GM13977 (cell line): ENCODE results near the gene CDC5L.
"Not testable (repeated sequence)": the region's sequence is repeated elsewhere in the genome, so short reads cannot be mapped to it uniquely, and the experiment has no call there.

Source experiments
- DNase-seq: peaks from one replicate; pipeline ENCODE4 v3.0.0; 2012; ENCODE audit warnings: low spot score
- CTCF ChIP-seq: IDR thresholded peaks from 2 replicates; pipeline ENCODE4 v1.5.1; 2012; ENCODE audit warnings: mild to moderate bottlenecking, control low read depth; ENCODE audit not compliant: insufficient read depth; ENCODE audit errors: extremely low read depth, missing control alignments
- in situ Hi-C: fragments of 300-500 bp; cut with MboI; formaldehyde crosslinking; loops from one replicate; pipeline ENCODE4 v1.12.0; 2022; ENCODE audit warnings: low sequenced_read_pairs, low pct_unique_long_range_greater_than_20kb, mixed read lengths, inconsistent platforms; ENCODE audit not compliant: unreplicated experiment

The CDC5L gene

GRCh38 chr6:44342052-44342451, 45.5 kb upstream of the CDC5L start:
- in situ Hi-C loops, result loop anchor here (25.0 kb wide), 1 partner anchor 180 kb away; the partner anchor contains the start of gene CAPN11
- DNase-seq, result no peak
- TF ChIP-seq CTCF, result no peak

- no peak for TF ChIP-seq CTCF
- DNase-seq, result no peak
- in situ Hi-C loops, result loop anchor here (25.0 kb wide), 1 partner anchor 180 kb away; the partner anchor contains the start of gene CAPN11
Measured at GRCh38 chr6:44342489-44342888, 45.0 kb upstream of the CDC5L start, which contains the start of gene SPATS1. TSS of gene SPATS1 (plus strand) at chr6:44342650. CDS start at chr6:44343096, 446 bp downstream.

GRCh38 chr6:44346818-44347217, 40.7 kb upstream of the CDC5L start:
- DNase-seq, result not testable (repeated sequence)
- in situ Hi-C loops, result loop anchor here (25.0 kb wide), 1 partner anchor 185 kb away; the partner anchor contains the start of gene CAPN11

GRCh38 chr6:44349904-44350649, 37.4 kb upstream of the CDC5L start:
- no peak for DNase-seq
- in situ Hi-C loops, result loop anchor here (25.0 kb wide), 1 partner anchor 188 kb away; the partner anchor contains the start of gene CAPN11
- TF ChIP-seq CTCF, result no peak

GRCh38 chr6:44350650-44350994, 36.9 kb upstream of the CDC5L start:
- DNase-seq, in situ Hi-C loops: not testable (repeated sequence)

- in situ Hi-C loops, result no loop called here
- TF ChIP-seq CTCF, result no peak
- DNase-seq, result no peak
Measured at GRCh38 chr6:44352259-44352658, 35.2 kb upstream of the CDC5L start.

- in situ Hi-C loops, result no loop called here
- TF ChIP-seq CTCF, result no peak
- no peak for DNase-seq
Measured at GRCh38 chr6:44353336-44353735, 34.2 kb upstream of the CDC5L start.
